GM18508 (cell line): Measurements from ENCODE around the gene ARSA.

Experiments used
- ATAC-seq: cut with Tn5 transposase; IDR thresholded peaks from one replicate; pipeline ENCODE4 v1.9.1; 2021; ENCODE audit warnings: moderate number of reproducible peaks; ENCODE audit not compliant: insufficient read depth, unreplicated experiment

ARSA gene

GRCh38 chr22:50606165-50606945 lies 21.6 kb downstream of the ARSA start:
- ATAC-seq: no peak

- no peak for ATAC-seq
Measured at GRCh38 chr22:50605613-50606074, 22.3 kb downstream of the ARSA start.

- ATAC-seq: no peak
Measured at GRCh38 chr22:50605002-50605612, 22.8 kb downstream of the ARSA start.

GRCh38 chr22:50604256-50605001 lies 23.5 kb downstream of the ARSA start:
- no peak for ATAC-seq

GRCh38 chr22:50603511-50604255 lies 24.3 kb downstream of the ARSA start:
- no peak for ATAC-seq

GRCh38 chr22:50602338-50602700 lies 25.6 kb downstream of the ARSA start:
- no peak for ATAC-seq

GRCh38 chr22:50601669-50602337 lies 26.1 kb downstream of the ARSA start:
- ATAC-seq: no peak

- no peak for ATAC-seq
Measured at GRCh38 chr22:50600967-50601668, 26.8 kb downstream of the ARSA start.

GRCh38 chr22:50600538-50600937 lies 27.4 kb downstream of the ARSA start, which contains the start of gene MAPK8IP2:
Gene MAPK8IP2, plus strand, starts transcription at chr22:50600793. Its CDS starts 26 bp downstream, at chr22:50600819.
- ATAC-seq: no peak

GRCh38 chr22:50599816-50600455 lies 28.0 kb downstream of the ARSA start:
- no peak for ATAC-seq

- ATAC-seq: no peak
Measured at GRCh38 chr22:50597097-50597496, 30.9 kb downstream of the ARSA start.

- ATAC-seq: no peak
Measured at GRCh38 chr22:50595189-50595588, 32.8 kb downstream of the ARSA start.

GRCh38 chr22:50587407-50587806 lies 40.5 kb downstream of the ARSA start:
- no peak for ATAC-seq

- no peak for ATAC-seq
Measured at GRCh38 chr22:50586416-50586815, 41.5 kb downstream of the ARSA start.

GRCh38 chr22:50585781-50586180 lies 42.2 kb downstream of the ARSA start:
- ATAC-seq: no peak

GRCh38 chr22:50585238-50585637 lies 42.7 kb downstream of the ARSA start:
- ATAC-seq: no peak

GRCh38 chr22:50584106-50585096 lies 43.6 kb downstream of the ARSA start:
- ATAC-seq: no peak
